Osteocyte (in vitro differentiated cells): ENCODE results near the gene JADE3. TPM values are rescaled to one million over a fixed set of nuclear protein-coding genes. Genes with fewer than 3 reads are reported as not detected.

ENCODE experiments used
- DNase-seq: peaks from one replicate; pipeline ENCODE4 v3.0.0; 2021; ENCODE audit warnings: mixed read lengths; ENCODE audit not compliant: unreplicated experiment; ENCODE audit errors: extremely low spot score
- H3K27ac Mint-ChIP-seq: one replicate; pipeline ENCODE4 v1.8.0; 2021; ENCODE audit warnings: mild to moderate bottlenecking, mixed read lengths; ENCODE audit not compliant: unreplicated experiment
- H3K27me3 Mint-ChIP-seq: one replicate; pipeline ENCODE4 v1.8.0; 2021; ENCODE audit warnings: mixed read lengths; ENCODE audit not compliant: unreplicated experiment
- H3K36me3 Mint-ChIP-seq: one replicate; pipeline ENCODE4 v1.8.0; 2021; ENCODE audit warnings: mixed read lengths; ENCODE audit not compliant: unreplicated experiment
- H3K4me1 Mint-ChIP-seq: one replicate; pipeline ENCODE4 v1.8.0; 2021; ENCODE audit warnings: mixed read lengths; ENCODE audit not compliant: unreplicated experiment
- H3K4me3 Mint-ChIP-seq: one replicate; pipeline ENCODE4 v1.8.0; 2021; ENCODE audit warnings: mild to moderate bottlenecking, moderate library complexity, mixed read lengths; ENCODE audit not compliant: unreplicated experiment
- H3K9me3 Mint-ChIP-seq: one replicate; pipeline ENCODE4 v1.8.0; 2021; ENCODE audit warnings: mixed read lengths; ENCODE audit not compliant: unreplicated experiment
- total RNA-seq: library from RNA; stranded (reverse); gene quantifications from 2 replicates; pipeline ENCODE4 v1.2.1, GENCODE V29; 2021
- TF ChIP-seq, protein P1 (sequence below): fragments of 200-600 bp; sonication (generic); IDR thresholded peaks from 2 replicates; pipeline ENCODE4 v1.5.0; 2021; ENCODE audit warnings: antibody characterized with exemption, mild to moderate bottlenecking, moderate library complexity

The JADE3 gene
- total RNA-seq, 1 donor from 2014 or later: 11.2 TPM

DNA sequence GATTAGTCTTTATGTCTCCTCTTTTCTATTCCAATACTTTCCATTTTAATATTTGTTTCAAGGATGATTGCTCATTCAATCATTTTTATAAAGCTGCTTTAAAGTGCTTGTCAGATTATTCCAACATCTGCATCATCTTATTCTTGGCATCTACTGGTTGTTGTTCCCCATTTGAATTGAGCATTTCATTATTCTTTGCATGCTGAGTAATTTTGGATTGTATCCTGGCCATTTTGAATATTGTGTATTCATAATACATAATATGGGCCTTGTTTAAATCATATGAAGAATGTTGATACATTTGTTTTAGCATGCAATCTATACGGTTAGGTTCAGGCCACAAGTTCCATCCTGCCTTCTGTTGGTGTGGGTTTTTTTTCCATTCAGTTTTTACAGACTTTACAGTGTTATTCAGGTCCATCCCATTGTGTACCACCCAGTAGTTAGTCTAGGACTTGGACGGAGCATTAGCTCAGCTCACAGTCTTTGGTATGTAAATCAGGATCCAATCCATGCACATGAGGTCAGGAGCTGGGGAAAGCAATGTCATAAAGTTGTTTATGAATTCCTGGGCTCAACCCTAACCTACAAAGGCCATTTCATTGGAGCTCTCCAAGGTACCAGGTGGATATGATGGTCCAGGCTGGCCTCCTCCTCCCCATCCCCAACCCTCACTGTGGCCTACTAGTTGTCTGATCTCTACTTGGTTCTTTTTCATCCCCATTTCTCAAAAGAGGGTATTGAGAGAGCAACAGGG is 186.3 kb downstream of the JADE3 start:
- DNase-seq: peak; percentile 23
- TF ChIP-seq, protein P1, sequence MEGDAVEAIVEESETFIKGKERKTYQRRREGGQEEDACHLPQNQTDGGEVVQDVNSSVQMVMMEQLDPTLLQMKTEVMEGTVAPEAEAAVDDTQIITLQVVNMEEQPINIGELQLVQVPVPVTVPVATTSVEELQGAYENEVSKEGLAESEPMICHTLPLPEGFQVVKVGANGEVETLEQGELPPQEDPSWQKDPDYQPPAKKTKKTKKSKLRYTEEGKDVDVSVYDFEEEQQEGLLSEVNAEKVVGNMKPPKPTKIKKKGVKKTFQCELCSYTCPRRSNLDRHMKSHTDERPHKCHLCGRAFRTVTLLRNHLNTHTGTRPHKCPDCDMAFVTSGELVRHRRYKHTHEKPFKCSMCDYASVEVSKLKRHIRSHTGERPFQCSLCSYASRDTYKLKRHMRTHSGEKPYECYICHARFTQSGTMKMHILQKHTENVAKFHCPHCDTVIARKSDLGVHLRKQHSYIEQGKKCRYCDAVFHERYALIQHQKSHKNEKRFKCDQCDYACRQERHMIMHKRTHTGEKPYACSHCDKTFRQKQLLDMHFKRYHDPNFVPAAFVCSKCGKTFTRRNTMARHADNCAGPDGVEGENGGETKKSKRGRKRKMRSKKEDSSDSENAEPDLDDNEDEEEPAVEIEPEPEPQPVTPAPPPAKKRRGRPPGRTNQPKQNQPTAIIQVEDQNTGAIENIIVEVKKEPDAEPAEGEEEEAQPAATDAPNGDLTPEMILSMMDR: no peak
- H3K4me1 Mint-ChIP-seq: no peaks in the 10 kb centered on the region
- no peaks in the 10 kb centered on the region for H3K27me3 Mint-ChIP-seq
- H3K27ac Mint-ChIP-seq: no peak overlapping the region
- peaks cover 5% of the 10 kb centered on the region for H3K9me3 Mint-ChIP-seq
- H3K4me3 Mint-ChIP-seq: no peak overlapping the region
- no peaks in the 10 kb centered on the region for H3K36me3 Mint-ChIP-seq

DNA sequence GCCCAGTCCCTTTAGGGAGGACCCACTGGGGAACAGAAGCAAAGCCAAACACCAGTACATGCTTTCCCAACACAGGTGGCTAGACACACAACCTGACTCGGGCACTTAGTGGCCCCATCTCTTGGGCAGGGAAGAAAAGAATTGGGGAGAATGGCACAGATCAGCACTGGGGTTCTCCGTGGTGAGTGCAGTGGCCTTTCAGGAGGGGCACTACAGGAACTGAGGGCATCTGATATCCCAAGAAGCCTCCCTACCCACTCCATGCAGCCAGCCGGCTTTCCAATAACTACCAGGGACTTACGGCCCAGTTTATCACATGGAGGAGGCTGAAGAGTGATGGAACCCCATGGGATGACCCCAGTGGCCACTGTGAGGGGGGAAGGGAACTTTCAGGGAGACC is 189.0 kb downstream of the JADE3 start:
- TF ChIP-seq, protein P1: no peak
- peak; percentile 69 for DNase-seq
- Mint-ChIP-seq H3K27ac (no peak overlapping the region), H3K4me3 (no peak overlapping the region), H3K36me3 (no peaks in the 10 kb centered on the region), H3K27me3 (no peaks in the 10 kb centered on the region), H3K9me3 (peaks cover 5% of the 10 kb centered on the region), H3K4me1 (no peaks in the 10 kb centered on the region)

Other genes with a start within 250 kb of the JADE3 start
- gene SLC9A7, start 153.3 kb upstream of the JADE3 start, total RNA-seq: 1.2 and 1.4 TPM in 2 replicates
- gene RP2, start 75.4 kb upstream of the JADE3 start, total RNA-seq: 15.0 and 15.7 TPM in 2 replicates
- gene RGN, start 166.0 kb downstream of the JADE3 start, total RNA-seq: 0.18 TPM in 1 of 2 replicates, not detected in the other
- 79.8 and 83.6 TPM in 2 replicates for gene NDUFB11, start 232.3 kb downstream of the JADE3 start, total RNA-seq
- gene RBM10, start 232.8 kb downstream of the JADE3 start, total RNA-seq: 36.9 and 37.6 TPM in 2 replicates